Measurements from ENCODE around the gene HTR3B. TPM values are rescaled to one million over a fixed set of nuclear protein-coding genes. Genes with fewer than 3 reads are reported as not detected.
"Not testable (repeated sequence)": the region's sequence is repeated elsewhere in the genome, so short reads cannot be mapped to it uniquely, and the experiment has no call there.

HTR3B gene
- polyA plus RNA-seq, 3 donors = 0.12 to 0.15 TPM; not detected in 1

DNA sequence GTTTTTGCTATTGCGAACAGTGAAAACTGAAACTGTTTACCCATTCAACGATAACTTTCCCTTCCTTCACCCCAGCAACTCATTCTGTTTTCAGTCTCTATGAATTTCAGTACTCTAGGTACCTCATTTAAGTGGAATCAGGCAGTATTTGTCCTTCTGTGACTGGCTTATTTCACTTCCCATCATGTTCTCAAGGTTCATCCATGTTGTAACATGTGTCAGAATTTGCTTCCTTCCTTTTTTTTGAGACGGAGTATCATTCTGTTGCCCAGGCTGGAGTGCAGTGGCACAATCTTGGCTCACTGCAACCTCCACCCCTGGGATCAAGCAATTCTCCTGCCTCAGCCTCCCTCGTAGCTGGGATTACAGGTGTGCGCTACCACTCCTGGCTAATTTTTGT, 23.7 kb downstream of the HTR3B start:
- no peak for DNase-seq (ENCODE audit: extremely low read depth in 1 of 11, low read depth in 9 of 11, low spot score in 4 of 11)

DNA sequence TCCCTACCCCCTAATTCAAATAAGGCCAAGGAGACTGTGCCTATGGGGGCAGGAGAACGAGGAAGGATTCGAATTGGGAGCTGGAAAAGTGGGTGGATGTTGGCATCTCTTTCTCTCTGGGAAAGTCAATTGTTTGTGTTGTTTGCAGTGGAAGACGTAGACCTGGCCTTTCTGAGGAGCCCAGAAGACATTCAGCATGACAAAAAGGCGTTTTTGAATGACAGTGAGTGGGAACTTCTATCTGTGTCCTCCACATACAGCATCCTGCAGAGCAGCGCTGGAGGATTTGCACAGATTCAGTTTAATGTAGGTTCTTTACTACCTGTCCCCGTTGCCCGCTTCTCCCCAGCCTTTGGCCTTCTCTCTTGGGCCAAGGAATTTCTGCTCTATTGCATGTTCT, 28.2 kb downstream of the HTR3B start:
- no peak for DNase-seq (ENCODE audit: extremely low read depth in 1 of 11, low read depth in 9 of 11, low spot score in 4 of 11)

DNA sequence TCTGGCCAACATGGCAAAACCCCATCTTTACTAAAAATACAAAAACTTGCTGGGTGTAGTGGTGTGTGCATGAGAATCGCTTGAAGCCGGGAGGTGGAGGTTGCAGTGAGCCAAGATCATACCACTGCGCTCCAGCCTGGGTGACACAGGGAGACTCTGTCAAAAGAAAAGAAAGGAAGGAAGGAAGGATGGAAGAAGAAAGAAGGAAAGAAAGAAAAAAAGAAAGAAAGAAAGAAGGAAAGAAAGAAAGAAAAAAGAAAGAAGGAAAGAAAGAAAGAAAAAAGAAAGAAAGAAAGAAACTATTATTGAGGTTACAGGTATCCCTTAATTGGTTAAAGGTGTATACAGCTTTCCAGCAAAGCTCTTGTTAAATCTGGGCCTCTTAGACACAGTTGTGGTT, 29.6 kb downstream of the HTR3B start:
- DNase-seq (ENCODE audit: extremely low read depth in 1 of 11, low read depth in 9 of 11, low spot score in 4 of 11) = not testable (repeated sequence)

DNA sequence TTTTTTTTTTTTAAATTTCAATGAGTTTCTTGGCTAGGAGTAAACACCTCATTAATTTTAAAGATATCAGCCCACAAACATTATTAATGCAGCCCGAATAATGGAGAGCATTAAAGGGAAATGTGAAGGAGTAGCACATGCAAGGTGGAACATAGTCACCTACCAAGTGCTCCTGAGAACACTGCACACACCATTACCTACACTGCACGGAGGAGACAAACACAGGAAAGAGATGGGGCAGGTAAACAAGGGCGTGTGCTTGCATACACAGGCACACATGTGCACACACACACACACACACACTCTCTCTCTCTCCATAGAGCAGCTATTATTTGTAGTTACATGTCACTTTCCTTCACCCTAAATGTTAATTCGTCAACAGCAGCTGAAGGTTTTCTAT, 30.2 kb downstream of the HTR3B start:
- no peak for DNase-seq (ENCODE audit: extremely low read depth in 1 of 11, low read depth in 9 of 11, low spot score in 4 of 11)

GRCh38 chr11:113935858-113936257, 31.3 kb downstream of the HTR3B start:
- DNase-seq (ENCODE audit: extremely low read depth in 1 of 11, low read depth in 9 of 11, low spot score in 4 of 11) = no peak

DNA sequence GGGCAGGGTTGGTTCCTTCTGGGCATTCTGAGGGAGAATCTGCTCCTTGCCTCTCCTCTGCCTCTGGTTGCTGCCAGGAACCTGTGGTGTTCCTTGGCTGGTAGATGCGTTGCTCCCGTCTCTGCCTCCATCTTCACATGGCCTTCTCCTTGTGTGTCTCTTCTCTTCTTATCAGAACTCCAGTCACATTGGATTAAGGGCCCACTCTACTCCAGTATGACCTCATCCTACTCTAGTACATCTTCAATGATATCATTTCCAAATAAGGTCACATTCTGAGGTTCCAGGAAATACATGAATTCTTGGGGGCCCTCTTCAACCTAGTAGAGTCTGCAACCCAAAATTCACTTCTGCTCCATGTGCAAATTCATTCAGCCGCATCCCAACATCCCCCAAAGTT, 33.3 kb downstream of the HTR3B start:
- DNase-seq (ENCODE audit: extremely low read depth in 1 of 11, low read depth in 9 of 11, low spot score in 4 of 11) = no peak

DNA sequence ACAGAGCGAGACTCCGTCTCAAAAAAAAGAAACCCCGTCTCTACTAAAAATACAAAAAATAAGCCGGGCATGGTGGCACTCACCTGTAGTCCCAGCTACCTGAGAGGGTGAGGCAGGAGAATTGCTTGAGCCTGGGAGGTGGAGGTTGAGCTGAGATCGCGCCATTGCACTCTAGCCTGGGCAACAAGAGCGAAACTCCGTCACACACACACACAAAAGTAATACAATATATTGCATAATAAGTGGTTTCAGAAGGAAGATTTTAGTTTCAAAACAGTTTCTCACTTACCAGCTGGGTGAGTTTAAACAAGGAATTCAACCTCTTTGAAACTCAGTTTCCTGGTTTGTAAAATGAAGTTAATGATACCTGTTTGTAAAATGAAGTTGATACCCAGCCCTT, 37.7 kb downstream of the HTR3B start:
- no peak for DNase-seq (ENCODE audit: extremely low read depth in 1 of 11, low read depth in 9 of 11, low spot score in 4 of 11)

DNA sequence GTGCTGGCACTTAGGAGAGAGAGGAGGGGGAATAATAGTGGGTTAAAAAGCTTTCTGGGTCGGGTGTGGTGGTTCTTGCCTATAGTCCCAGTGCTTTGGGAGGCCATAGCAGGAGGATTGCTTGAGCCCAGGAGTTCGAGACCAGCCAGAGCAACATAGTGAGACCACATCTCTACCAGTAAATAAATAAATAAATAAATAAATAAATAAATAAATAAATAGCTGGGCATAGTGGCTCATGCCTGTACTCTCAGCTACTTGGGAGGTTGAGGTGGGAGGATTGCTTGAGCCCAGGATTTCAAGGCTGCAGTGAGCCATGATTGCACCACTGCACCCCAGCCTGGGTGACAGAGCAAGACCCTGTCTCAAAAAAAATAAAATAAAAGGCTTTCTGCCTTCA, 41.6 kb downstream of the HTR3B start:
- DNase-seq (ENCODE audit: extremely low read depth in 1 of 11, low read depth in 9 of 11, low spot score in 4 of 11) = not testable (repeated sequence)

- no peak for DNase-seq (ENCODE audit: extremely low read depth in 1 of 11, low read depth in 9 of 11, low spot score in 4 of 11)
Measured at GRCh38 chr11:113947994-113948393, 43.4 kb downstream of the HTR3B start.

- DNase-seq (ENCODE audit: extremely low read depth in 1 of 11, low read depth in 9 of 11, low spot score in 4 of 11) = no peak
Measured at GRCh38 chr11:113949891-113950290, 45.3 kb downstream of the HTR3B start.

DNA sequence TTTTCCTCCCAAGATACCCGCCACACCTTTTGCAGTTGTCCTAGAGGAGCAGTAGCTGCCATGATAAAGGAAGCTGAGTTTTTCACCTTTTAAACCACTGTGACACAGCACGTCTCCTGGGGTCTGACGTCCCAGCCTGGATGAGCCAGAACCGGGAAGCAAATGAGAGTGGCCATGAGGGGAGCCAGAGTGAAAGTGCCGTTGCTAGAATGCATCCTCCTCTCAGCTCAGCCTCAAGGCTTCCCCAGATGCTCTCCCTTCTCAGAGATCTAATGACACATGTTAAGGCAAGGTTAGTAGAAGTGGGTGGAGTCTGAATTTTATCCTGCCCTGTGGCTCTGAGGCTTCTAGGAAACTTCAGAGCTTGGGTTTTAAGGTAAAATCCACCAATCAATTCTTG, 46.9 kb downstream of the HTR3B start:
- no peak for DNase-seq (ENCODE audit: extremely low read depth in 1 of 11, low read depth in 9 of 11, low spot score in 4 of 11)

- DNase-seq (ENCODE audit: extremely low read depth in 1 of 11, low read depth in 9 of 11, low spot score in 4 of 11) = peak in 1 of 11 donors; percentile 9
Measured at GRCh38 chr11:113952070-113952469, 47.5 kb downstream of the HTR3B start.

DNA sequence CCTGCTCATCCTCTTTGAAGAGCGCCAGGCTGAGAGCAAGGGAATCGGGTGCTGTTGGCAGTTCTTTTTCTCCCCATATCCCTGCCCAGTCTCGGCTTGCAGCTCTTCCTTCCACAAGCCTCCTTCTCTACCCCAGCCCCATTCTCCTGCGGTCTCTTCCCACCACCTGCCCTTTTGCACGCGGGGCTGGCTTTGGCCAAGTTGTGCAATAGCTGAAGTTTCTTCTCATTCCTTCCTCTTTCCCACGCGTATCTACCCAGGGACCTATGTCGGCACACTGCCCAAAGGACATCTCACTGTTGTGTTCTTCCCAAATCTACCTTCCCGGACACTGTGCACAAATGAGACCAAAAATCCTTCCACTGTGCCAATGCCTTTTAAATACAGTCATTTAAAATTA, 48.0 kb downstream of the HTR3B start:
- DNase-seq (ENCODE audit: extremely low read depth in 1 of 11, low read depth in 9 of 11, low spot score in 4 of 11) = no peak

GRCh38 chr11:113954235-113954634, 49.6 kb downstream of the HTR3B start:
- DNase-seq (ENCODE audit: extremely low read depth in 1 of 11, low read depth in 9 of 11, low spot score in 4 of 11) = no peak

GRCh38 chr11:113956986-113957385, 52.4 kb downstream of the HTR3B start:
- DNase-seq (ENCODE audit: extremely low read depth in 1 of 11, low read depth in 9 of 11, low spot score in 4 of 11) = no peak

DNA sequence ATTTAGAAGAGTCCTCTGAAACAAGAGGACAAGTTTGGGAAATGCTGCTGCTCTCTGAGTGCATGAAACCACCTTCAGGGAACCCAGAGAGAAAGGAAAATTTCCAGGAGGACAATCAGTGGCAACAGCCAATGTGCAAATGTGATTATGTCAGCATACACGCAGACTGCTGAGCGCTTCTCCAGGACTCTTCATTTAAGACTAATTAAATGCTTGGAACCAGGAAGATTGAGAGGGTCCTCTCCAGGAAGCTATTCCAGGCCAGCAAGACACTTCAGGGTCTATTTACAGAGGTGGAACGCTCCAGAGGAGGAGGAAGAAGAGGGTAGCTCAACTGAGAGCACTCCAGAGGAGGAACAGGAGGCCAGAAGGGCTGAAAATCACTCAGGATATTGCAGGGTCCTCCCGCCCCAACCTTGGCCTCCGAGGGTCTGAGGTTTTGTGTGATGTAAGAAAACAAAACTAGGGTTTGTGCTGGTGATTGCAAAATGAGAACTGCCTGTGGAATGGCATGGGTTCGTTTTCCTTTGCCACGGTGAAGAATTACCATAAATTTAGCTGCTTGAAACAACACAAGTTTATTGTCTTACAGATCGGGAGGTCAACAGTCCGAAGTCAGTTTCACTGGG, 56.2 kb downstream of the HTR3B start:
- DNase-seq (ENCODE audit: extremely low read depth in 1 of 11, low read depth in 9 of 11, low spot score in 4 of 11) = no peak

- no peak for DNase-seq (ENCODE audit: extremely low read depth in 1 of 11, low read depth in 9 of 11, low spot score in 4 of 11)
Measured at GRCh38 chr11:113967361-113967760, 62.8 kb downstream of the HTR3B start.

DNA sequence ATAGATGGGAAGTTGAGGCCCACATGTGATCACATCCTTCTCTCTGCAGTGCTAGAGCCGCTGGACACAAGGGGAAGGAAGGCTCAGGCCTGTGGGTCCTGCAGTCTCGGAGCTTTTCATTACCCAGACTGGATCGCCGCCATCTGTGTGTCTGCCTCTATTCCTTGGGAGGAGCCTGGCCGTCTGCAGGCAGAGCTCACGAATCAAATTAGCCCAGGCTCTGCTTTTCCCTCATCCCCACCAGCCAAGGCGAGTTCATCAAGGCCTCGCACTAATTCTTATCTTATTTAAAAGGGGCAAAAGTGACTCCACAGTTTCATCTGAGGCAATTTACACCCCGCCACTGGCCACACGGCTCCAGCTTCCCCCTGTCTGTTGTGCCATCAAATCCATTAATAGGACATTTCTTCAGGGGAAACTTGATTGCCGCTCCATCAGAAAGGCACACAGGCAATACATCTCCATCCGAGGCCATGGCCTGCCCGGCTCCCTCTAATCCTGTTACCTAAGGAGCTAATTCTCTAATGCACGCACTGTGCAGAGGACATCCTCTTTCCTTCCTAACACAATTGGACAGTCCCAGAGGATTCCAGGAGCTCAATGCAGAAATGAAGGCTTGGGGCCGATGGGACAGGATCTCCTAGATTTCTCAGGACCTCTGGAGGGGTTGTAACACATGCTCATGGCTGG, 67.1 kb downstream of the HTR3B start:
- no peak for DNase-seq (ENCODE audit: extremely low read depth in 1 of 11, low read depth in 9 of 11, low spot score in 4 of 11)

- peak in 10 of 11 donors; percentile 55 to 85 (median 76) for DNase-seq (ENCODE audit: extremely low read depth in 1 of 11, low read depth in 9 of 11, low spot score in 4 of 11)
Measured at GRCh38 chr11:113974741-113975470, 70.3 kb downstream of the HTR3B start, which contains the start of gene HTR3A. HTR3A (plus strand) TSS chr11:113975108; CDS start chr11:113975326, 218 bp downstream.

DNA sequence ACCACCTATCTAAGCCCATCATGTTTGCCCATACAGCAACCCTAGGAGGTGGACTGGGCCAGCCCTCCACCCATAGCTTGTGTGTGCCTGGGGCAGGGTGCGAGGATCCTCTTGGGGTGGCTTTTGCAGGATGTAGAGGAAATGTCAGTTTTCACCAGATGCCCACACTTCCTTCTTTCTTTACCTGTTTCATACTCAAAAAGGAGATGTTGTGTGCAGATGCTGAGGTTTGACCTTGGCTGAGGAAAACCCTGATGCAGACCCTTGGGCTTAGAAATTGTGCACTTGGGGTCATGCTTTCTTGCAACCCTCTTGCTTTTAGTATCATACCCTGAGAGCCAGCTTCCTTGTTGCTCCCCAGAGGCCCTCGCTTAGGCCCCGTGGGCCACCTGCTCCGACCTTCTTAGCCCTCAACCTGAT, 72.5 kb downstream of the HTR3B start:
- DNase-seq (ENCODE audit: extremely low read depth in 1 of 11, low read depth in 9 of 11, low spot score in 4 of 11) = no peak
